ENCODE measurements around the gene SCYGR1. TPM values are rescaled to one million over a fixed set of nuclear protein-coding genes. Genes with fewer than 3 reads are reported as not detected.

The SCYGR1 gene
- polyA plus RNA-seq, 1 donor from 2014 or later = not detected

- Histone ChIP-seq H3K27me3 (ENCODE audit: insufficient read depth, low read depth, low read length) (no peaks in the 10 kb centered on the region), H3K4me3 (ENCODE audit: low read length) (no peak overlapping the region), H3F3A (ENCODE audit: insufficient read depth, low read length, poor library complexity, severe bottlenecking) (no peaks in the 10 kb centered on the region), H3K9ac (ENCODE audit: low read length) (no peak overlapping the region), H3K4me2 (ENCODE audit: low read length) (no peak overlapping the region), H3K27ac (ENCODE audit: low read length) (no peak overlapping the region), H3K36me3 (ENCODE audit: insufficient read depth, low read length) (peaks cover 3% of the 10 kb centered on the region), H3K79me2 (replicated peaks; ENCODE audit: insufficient read depth, low read length) (no peaks in the 10 kb centered on the region), H4K20me1 (ENCODE audit: insufficient read depth) (no peaks in the 10 kb centered on the region), H2AFZ (ENCODE audit: low read depth, low read length) (no peak overlapping the region), H3K9me3 (ENCODE audit: low read length) (no peaks in the 10 kb centered on the region), H3K9me2 (ENCODE audit: insufficient read depth, low read length) (no peaks in the 10 kb centered on the region)
- TF ChIP-seq MXI1 (conservative IDR thresholded peaks at IDR 0.05; ENCODE audit: poor library complexity, severe bottlenecking) = no peak
- TF ChIP-seq POLR2AphosphoS5 (IDR thresholded peaks at IDR 0.05) = no peak
- TF ChIP-seq CTCF (IDR thresholded peaks at IDR 0.05; ENCODE audit: poor library complexity, severe bottlenecking) = no peak
- no peak for TF ChIP-seq EP300 (conservative IDR thresholded peaks at IDR 0.05; ENCODE audit: poor library complexity, severe bottlenecking)
- no peak for TF ChIP-seq REST (IDR thresholded peaks at IDR 0.05; ENCODE audit: borderline replicate concordance)
- TF ChIP-seq SMC3 (conservative IDR thresholded peaks at IDR 0.05; ENCODE audit: poor library complexity) = no peak
- no peak for TF ChIP-seq TAF1 (IDR thresholded peaks at IDR 0.05; ENCODE audit: low read depth)
- TF ChIP-seq EZH2 (IDR thresholded peaks at IDR 0.05; ENCODE audit: borderline replicate concordance, insufficient read depth, low read length, poor library complexity, severe bottlenecking) = no peak
- TF ChIP-seq RAD21 (conservative IDR thresholded peaks at IDR 0.05) = no peak
These were observed 48.6 kb downstream of the SCYGR1 start for GRCh38 chr2:227339098-227339599.

Other genes starting within 250 kb of the SCYGR1 start
- 0.35 and 0.46 TPM in 2 replicates for gene COL4A4, start 223.7 kb downstream of the SCYGR1 start, polyA plus RNA-seq
- gene COL4A3, start 223.3 kb downstream of the SCYGR1 start, polyA plus RNA-seq = 0.08 and 0.10 TPM in 2 replicates
- 175 and 192 TPM in 2 replicates for gene MFF, start 62.7 kb downstream of the SCYGR1 start, polyA plus RNA-seq
- not detected in 2 replicates for gene TM4SF20, start 8.6 kb downstream of the SCYGR1 start, polyA plus RNA-seq
- gene AGFG1, start 84.2 kb upstream of the SCYGR1 start, polyA plus RNA-seq = 106 and 107 TPM in 2 replicates
- gene SCYGR2, start 210.9 kb upstream of the SCYGR1 start, polyA plus RNA-seq = not detected in 2 replicates
- not detected in 2 replicates for gene SCYGR3, start 226.9 kb upstream of the SCYGR1 start, polyA plus RNA-seq
- gene SCYGR4, start 229.5 kb upstream of the SCYGR1 start, polyA plus RNA-seq = not detected in 2 replicates